ENCODE measurements around the gene ETFBKMT. TPM values are rescaled to one million over a fixed set of nuclear protein-coding genes. Genes with fewer than 3 reads are reported as not detected.

The ETFBKMT gene
- polyA plus RNA-seq, 3 donors = 0.67 to 2.2 (median 1.5) TPM

DNA sequence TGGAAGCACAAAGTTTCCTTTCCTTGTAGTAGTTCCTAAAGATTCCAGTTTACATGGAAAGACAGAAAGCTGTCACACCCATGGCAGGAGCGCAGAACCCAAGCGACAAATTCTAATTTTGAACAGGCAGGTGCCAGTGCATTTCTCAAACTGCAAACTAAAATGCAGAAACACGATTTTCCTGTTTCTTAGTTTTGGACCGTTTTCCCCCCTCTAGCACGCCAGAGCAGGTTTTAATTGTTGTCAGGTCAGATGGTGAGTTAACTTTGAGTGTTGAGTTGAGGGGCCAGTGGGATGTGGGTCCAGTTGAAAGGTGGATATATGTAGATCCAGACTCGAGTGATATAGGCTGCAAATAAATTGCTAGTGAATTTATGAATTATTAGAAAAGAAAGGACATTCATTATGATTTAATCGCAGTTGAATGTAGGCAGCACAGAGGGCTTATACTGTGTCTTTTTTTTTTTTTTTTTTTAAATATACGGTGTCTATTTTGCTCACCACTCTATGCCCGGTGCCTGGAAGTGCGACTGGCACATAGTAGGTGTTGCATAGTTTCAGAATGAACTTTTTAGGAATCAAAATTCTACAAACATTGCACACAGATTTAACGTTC, 909 bp upstream of the ETFBKMT start:
- no peaks in the 10 kb centered on the region for H3K27me3 ChIP-seq (ENCODE audit: control insufficient read depth in 2 of 2, insufficient read depth in 2 of 2, low read length in 2 of 2)
- 44% methylated on average over 4 of the region's 11 CpGs for WGBS (ENCODE audit: insufficient coverage)
- H3K9me3 ChIP-seq (replicated peaks in 1 of 2; ENCODE audit: control insufficient read depth in 1 of 2, insufficient read depth in 1 of 2, low read length in 2 of 2) = no peaks in the 10 kb centered on the region
- intact Hi-C loops (cut with micrococcal nuclease) = loop anchor here in 1 of 2 donors (10.0 kb wide), 2 partner anchors 334 to 1026 kb away; partner anchors contain the start of gene SINHCAF
- H3K9me3 Mint-ChIP-seq = peaks cover 0 to 3% (median 0%) of the 10 kb centered on the region in 7 donors
- H3K36me3 ChIP-seq (replicated peaks in 1 of 2; ENCODE audit: control insufficient read depth in 1 of 2, insufficient read depth in 2 of 2, low read length in 2 of 2) = no peaks in the 10 kb centered on the region
- H3K27ac ChIP-seq (ENCODE audit: low read depth in 1 of 2, low read length in 2 of 2) = peak overlapping the region in 1 of 2 donors; percentile 98
- H3K4me3 ChIP-seq (replicated peaks in 1 of 3; ENCODE audit: low read depth in 2 of 3, low read length in 3 of 3) = peak overlapping the region; percentile 61 to 99 (median 96)
- no peaks in the 10 kb centered on the region for H3K27me3 Mint-ChIP-seq (ENCODE audit: low read depth in 3 of 3)
- H3K4me1 Mint-ChIP-seq = peaks cover 16% of the 10 kb centered on the region
- no peak for DNase-seq
- H3K4me1 ChIP-seq (ENCODE audit: control insufficient read depth in 1 of 2, insufficient read depth in 2 of 2, low read length in 2 of 2) = peaks cover 12 to 20% of the 10 kb centered on the region in 2 donors
- peaks cover 3 to 4% of the 10 kb centered on the region in 2 donors for H3K36me3 Mint-ChIP-seq
- H4K20me1 ChIP-seq (ENCODE audit: insufficient read depth, low read length) = no peaks in the 10 kb centered on the region
- TF ChIP-seq, protein P1, sequence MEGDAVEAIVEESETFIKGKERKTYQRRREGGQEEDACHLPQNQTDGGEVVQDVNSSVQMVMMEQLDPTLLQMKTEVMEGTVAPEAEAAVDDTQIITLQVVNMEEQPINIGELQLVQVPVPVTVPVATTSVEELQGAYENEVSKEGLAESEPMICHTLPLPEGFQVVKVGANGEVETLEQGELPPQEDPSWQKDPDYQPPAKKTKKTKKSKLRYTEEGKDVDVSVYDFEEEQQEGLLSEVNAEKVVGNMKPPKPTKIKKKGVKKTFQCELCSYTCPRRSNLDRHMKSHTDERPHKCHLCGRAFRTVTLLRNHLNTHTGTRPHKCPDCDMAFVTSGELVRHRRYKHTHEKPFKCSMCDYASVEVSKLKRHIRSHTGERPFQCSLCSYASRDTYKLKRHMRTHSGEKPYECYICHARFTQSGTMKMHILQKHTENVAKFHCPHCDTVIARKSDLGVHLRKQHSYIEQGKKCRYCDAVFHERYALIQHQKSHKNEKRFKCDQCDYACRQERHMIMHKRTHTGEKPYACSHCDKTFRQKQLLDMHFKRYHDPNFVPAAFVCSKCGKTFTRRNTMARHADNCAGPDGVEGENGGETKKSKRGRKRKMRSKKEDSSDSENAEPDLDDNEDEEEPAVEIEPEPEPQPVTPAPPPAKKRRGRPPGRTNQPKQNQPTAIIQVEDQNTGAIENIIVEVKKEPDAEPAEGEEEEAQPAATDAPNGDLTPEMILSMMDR (IDR thresholded peaks at IDR 0.05) = no peak
- H3K79me2 ChIP-seq (ENCODE audit: insufficient read depth, low read length) = no peaks in the 10 kb centered on the region
- peak overlapping the region; percentile 86 for H3K9ac ChIP-seq (ENCODE audit: insufficient read depth, low read length, poor library complexity, severe bottlenecking)
- H3K4me2 ChIP-seq (replicated peaks; ENCODE audit: extremely low read depth, low read length, poor library complexity, severe bottlenecking) = peak overlapping the region; percentile 92
- peak overlapping the region; percentile 94 for H2AFZ ChIP-seq (ENCODE audit: insufficient read depth, low read depth, low read length, poor library complexity, severe bottlenecking)
- H3K4me3 Mint-ChIP-seq = peak overlapping the region; percentile 82 to 97
- H3K27ac Mint-ChIP-seq = peak overlapping the region; percentile 96 to 98 (median 98)

DNA sequence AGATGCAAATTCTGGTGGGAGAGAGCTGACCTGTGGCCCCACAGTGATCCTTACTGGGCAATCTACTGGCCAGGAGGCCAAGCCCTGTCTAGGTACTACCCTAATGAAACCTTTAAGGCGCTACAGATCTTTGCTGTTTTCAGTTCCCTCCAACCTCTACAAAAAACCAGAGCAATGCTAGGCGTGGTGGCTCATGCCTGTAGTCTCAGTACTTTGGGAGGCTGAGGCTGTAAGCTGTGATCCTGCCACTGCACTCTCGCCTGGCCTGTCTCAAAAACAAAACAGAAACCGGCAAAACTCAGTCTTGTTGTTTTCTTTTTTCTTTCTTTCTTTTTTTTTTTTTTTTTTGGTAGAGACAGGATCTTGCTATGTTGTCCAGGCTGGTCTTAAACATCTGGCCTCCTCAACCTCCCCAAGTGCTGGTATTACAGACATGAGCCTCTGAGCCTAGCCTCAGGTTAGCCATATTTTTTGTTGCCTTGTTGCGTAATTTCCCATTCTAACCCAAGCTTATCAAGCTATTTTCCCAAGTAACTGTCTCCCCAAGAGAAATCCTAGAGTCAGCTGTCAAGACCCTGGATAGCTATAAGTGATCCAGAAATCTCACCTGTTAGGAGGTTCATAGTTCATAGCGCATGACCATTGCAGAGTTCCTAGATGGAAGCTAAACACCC, 2.8 kb downstream of the ETFBKMT start:
- H3K4me3 ChIP-seq (replicated peaks in 1 of 3; ENCODE audit: low read depth in 2 of 3, low read length in 3 of 3) = no peak overlapping the region
- no peak overlapping the region for H3K27ac ChIP-seq (ENCODE audit: low read depth in 1 of 2, low read length in 2 of 2)
- peaks cover 3 to 7% of the 10 kb centered on the region in 2 donors for H3K36me3 Mint-ChIP-seq

More for the DNA sequence above, 2.8 kb downstream of the ETFBKMT start:
- Mint-ChIP-seq H3K27me3 (ENCODE audit: low read depth in 3 of 3) (peaks cover 0 to 2% (median 1%) of the 10 kb centered on the region in 3 donors), H3K4me3 (no peak overlapping the region), H3K27ac (peak overlapping the region in 1 of 7 donors; percentile 26), H3K9me3 (peaks cover 9 to 18% (median 11%) of the 10 kb centered on the region in 7 donors), H3K4me1 (peaks cover 14% of the 10 kb centered on the region)
- intact Hi-C loops (cut with micrococcal nuclease) = no loop called here
- no peaks in the 10 kb centered on the region for H4K20me1 ChIP-seq (ENCODE audit: insufficient read depth, low read length)
- peaks cover 7 to 14% of the 10 kb centered on the region in 2 donors for H3K4me1 ChIP-seq (ENCODE audit: control insufficient read depth in 1 of 2, insufficient read depth in 2 of 2, low read length in 2 of 2)
- H3K4me2 ChIP-seq (replicated peaks; ENCODE audit: extremely low read depth, low read length, poor library complexity, severe bottlenecking) = no peak overlapping the region
- no peak for DNase-seq
- peaks cover 4 to 9% of the 10 kb centered on the region in 2 donors for H3K9me3 ChIP-seq (replicated peaks in 1 of 2; ENCODE audit: control insufficient read depth in 1 of 2, insufficient read depth in 1 of 2, low read length in 2 of 2)
- TF ChIP-seq, protein P1 (IDR thresholded peaks at IDR 0.05) = no peak
- H3K79me2 ChIP-seq (ENCODE audit: insufficient read depth, low read length) = no peaks in the 10 kb centered on the region
- no peak overlapping the region for H2AFZ ChIP-seq (ENCODE audit: insufficient read depth, low read depth, low read length, poor library complexity, severe bottlenecking)
- no peaks in the 10 kb centered on the region for H3K36me3 ChIP-seq (replicated peaks in 1 of 2; ENCODE audit: control insufficient read depth in 1 of 2, insufficient read depth in 2 of 2, low read length in 2 of 2)
- 94% methylated on average over 2 of the region's 6 CpGs for WGBS (ENCODE audit: insufficient coverage)
- H3K27me3 ChIP-seq (ENCODE audit: control insufficient read depth in 2 of 2, insufficient read depth in 2 of 2, low read length in 2 of 2) = no peaks in the 10 kb centered on the region
- no peak overlapping the region for H3K9ac ChIP-seq (ENCODE audit: insufficient read depth, low read length, poor library complexity, severe bottlenecking)

Measured in CD14-positive monocyte (primary cell).